HG03460 (cell line): ENCODE measurements around the gene TOMM5.

Experiments used
- ATAC-seq: cut with Tn5 transposase; IDR thresholded peaks from one replicate; pipeline ENCODE4 v1.9.1; 2021; ENCODE audit not compliant: unreplicated experiment

Gene TOMM5

DNA sequence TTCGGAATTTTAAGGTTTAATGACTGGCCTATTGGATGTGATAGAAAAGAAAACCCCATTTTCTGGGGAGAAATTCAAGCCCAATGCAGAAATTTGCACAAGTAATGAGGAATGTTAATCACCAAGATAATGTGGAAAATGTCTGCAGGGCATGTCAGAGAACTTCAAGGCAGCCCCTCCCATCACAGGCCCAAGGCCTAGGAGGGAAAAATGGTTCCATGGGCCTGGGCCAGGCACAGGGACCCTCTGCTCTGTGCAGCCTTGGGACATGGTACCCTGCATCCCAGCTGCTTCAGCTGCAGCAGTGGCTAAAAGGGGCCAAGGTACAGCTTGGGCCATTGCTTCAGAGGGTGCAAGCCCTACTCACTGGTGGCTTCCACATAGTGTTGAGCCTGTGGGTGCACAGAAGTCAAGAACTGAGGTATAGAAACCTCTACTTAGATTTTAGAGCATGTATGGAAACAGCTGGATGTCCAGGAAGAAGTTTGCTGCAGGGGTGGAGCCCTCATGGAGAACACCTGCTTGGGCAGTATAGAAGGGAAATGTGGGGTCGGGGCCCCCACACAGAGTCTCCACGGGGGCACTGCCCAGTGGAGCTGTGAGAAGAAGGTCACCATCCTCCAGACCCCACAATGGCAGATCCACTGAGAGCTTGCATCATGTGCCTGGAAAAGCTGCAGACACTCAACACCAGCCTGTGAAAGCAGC, 28.4 kb downstream of the TOMM5 start:
- ATAC-seq = no peak

DNA sequence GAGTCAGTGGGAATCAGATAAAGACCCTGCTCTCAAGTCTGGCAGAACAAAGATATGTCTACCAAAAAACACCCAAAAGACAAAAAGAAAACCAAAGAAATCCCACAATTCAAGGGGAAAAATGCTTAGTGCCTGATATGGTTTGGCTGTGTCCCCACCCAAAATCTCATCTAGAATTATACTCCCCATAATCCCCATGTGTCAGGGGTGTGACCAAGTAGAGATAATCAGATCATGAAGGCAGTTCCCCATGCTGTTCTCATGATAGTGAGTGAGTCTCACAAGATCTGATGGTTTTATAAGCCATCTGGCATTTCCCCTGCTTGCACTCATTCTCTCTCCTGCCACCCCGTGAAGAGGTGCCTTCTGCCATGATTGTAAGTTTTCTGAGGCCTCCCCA, 29.6 kb downstream of the TOMM5 start:
- ATAC-seq = no peak

DNA sequence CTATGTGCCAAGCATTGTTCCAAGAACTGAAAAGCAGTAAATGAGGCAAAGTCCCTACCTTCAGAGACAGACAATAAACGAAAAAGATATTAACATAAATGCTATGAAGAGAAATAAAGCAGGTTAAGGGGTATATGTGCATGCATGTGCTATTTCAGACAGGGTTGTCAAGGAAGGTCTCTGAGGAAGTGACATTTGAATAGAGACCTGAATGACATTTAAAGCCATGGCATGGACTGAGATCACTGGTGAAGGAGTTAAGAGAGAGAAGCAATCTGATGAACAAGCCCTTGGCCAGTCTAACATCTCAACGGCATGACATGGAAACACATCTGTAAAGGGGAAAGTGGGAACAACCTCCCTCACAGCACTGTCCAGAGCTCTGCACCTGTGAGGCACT, 30.7 kb downstream of the TOMM5 start:
- ATAC-seq = no peak

DNA sequence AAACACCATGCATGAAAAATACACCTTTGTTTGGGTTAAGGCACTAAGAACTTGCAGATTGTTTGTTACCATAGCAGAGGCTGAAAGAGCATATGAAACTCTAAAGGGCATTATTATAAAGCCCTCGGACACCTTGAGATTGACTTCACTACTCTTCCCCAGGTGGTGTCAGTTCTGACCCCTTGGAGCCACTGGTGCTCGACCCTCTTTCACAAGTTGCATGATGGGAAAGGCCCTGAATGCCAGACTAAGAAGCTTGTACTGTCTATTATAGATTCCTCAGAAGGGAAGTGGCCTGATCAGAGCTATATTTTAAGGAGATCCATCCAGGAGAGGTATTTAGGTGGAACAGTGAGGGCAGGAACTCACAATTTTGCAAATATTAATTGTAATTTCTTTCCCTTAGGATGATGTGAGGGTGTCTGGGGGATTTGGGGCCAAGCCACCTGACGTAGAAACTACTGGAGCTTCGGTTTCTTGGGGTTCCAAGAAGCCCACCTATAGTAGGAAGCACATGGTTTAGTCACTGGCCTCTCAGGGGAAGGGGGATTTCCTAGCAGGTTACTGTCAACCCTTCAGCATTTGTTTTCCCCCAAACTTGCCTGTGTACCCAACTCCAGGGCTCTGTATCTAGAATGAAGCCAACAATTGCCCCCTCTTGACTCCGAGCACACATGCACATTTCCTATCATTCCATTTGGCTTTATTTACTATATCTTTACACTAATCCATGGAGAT, 32.4 kb downstream of the TOMM5 start:
- ATAC-seq = no peak

DNA sequence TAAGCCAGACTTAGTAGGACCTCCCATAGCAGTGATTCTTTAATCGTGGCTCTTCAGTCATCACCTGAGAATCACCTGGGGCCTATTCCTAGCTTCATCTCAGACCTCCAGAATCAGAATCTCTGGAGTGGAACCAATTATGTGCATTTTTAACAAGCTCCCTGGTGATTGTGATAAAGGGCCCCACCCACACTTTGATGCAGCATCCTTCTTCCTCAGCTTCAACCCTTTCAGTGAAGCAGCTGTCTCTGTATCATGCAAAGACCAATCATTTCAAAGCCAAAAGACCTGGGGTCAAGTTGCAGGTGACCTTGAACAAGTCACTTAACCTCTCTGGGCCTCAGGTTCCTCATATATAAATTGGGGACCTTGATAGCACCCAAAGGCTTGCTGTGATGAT, 33.3 kb downstream of the TOMM5 start:
- ATAC-seq = no peak

DNA sequence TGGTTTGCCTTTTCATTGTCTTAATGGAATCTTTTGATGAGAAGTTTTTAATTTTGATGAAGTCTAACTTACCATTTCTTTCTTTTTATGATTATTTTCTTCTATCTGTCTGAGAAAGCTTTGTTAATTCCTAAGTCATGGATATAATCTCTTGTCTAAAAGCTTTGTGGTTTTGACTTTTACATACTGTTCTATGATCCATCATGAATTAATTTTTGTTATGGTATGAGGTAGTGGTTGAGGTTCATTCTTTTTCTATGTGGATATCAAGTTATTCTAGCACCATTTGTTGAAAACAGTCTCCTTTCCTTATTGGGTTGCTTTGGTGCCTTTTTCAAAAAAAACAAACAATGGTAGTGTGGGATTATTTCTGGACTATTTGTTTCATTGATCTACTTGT, 36.6 kb downstream of the TOMM5 start:
- ATAC-seq = no peak

DNA sequence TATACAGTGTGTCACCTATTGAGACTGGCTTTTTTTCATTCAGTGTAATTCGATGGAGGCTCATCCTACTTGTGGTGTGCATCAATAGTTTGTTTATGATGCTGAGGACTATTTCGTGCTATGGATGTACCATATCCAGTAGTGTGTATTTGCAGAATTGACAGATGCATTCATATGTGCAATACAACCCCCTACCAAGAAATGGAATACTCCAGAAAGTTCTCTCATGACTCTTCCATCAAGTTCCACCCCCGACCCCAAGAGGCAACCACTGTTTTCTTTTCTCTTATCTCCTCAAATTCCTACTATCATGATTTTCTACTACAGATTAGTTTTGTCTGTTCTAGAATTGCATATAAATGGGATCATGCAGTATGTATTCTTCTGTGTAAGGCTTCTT, 38.1 kb downstream of the TOMM5 start:
- no peak for ATAC-seq

DNA sequence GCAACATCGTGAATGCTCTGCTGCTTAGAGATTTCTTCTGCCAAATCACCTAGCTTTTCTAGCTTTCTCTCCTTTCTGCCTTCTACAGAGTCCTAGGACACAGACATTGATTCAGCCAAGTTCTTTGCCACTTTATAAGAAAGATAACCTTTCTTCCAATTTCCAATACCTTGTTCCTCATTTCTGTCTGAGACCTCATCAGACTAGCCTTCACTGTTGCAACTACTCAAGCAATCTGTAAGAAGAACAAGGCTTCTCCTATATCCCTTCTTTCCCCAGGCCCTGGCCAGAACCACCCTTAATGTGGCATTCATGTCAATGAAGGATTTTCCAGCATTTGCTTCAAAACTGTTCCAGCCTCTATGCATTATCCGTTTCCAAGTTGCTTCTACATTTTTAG, 40.5 kb downstream of the TOMM5 start:
- no peak for ATAC-seq

DNA sequence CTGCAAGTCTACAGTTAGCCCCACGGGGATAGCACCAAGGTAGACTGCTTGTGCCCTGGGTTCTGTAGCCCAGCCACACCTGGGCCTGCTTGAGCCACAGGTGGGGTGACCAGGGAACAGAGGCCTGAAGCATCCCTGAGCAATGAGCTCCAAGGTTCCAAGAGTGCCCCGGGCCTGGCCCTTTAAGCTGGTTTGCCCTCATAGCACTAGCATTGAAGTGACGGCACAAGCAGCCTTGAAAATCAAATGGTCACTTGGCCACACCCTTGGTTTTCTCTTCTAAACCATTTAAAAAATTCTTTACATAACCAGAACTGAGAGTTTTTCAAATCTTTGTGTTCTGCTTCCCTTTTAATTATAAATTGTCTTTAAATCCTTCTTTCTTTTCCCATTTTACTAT, 40.9 kb downstream of the TOMM5 start:
- ATAC-seq = no peak

DNA sequence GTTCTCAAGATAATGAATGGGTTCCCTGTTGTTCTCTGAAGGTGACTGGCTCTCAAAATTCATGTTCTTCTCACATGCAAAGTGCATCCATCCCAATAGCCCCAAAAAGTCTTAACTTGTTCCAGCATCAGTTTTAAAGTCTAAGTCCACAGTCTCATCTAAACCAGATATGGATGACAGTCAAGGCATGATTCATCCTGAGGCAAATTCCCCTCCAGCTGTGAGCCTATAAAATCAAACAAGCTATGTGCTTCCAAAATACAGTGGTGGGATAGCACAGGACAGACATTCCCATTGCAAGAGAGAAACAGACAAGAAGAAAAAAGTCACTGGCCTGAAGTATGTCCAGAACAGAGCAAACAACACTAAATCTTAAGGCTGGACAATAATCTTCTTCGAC, 41.6 kb downstream of the TOMM5 start:
- ATAC-seq = no peak

DNA sequence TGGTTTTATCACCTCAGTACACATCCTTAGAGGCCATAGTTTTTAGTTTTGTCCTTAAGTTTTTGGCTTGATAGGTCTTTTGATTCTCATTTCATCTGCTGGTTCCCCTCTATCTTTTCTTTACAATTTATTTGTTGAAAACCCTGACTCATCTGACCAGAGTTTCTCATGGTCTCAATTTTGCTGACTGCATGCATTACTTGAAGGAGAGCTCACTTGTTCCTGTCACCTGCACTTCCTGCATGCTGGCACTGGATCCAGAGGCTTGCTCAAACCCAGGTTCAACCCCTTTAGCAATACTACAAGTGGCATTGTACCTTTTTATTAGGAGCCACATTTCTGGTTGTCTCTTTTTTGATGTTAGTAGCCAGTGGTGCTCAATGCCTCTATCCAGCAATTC, 42.9 kb downstream of the TOMM5 start:
- no peak for ATAC-seq

DNA sequence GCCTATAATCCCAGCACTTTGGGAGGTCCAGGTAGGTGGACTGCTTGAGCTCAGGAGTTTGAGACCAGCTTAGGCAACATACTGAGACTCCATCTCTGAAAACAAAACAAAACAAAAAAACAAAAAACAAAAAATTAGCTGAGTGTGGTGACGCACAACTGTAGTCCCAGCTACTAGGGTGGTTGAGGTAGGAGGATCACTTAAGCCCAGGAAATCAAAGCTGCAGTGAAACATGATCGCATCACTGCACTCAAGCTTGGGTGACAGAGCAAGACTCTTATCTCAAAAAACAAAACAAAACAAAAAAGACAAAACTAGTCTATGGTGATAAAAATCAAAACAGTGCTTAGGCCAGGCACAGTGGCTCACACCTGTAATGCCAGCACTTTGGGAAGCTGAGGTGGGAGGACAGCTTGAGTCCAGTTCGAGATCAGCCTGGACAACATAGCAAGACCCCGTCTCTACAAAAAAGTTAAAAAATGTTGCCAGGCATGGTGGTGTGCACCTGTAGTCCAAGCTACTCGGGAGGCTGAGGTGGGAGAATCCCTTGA, 45.0 kb downstream of the TOMM5 start:
- ATAC-seq = no peak

DNA sequence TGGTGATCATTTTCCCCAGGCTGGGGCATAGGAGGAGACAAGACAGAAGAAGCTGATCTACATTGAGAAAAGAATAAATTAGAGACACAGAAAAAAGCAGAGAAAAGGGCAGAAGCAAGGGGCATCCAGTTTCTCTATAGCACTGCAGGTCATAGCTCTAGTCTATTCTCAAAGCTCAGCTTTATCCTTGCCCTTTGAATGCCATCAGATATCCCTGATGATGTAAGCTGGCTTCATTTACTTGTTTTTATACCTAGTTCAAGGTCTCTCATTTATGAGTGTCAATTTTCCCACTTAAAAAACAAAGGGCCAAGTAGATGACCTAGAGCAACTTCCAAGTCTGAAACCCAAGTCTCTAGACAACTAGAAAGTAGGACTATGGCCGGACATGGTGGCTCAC, 48.9 kb downstream of the TOMM5 start:
- no peak for ATAC-seq

DNA sequence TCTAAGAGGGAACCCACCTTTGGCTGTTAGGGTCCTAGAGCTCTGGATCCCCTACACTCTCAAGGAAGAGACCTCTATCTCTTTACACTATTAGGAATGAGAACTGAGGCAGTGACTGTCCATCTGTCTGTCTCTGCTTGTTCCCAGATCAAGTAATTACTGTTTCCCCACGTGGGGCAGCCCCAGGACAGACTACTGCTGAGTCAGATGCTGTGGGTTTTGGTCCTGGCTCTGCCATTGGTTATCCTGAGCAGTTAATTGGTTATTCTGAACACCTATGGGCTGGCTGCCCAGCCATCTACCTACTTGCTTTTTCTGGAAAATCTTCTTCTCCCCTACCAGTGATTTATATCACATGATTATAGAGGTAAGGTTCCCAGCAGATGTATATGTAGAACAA, 49.5 kb downstream of the TOMM5 start:
- ATAC-seq = no peak

DNA sequence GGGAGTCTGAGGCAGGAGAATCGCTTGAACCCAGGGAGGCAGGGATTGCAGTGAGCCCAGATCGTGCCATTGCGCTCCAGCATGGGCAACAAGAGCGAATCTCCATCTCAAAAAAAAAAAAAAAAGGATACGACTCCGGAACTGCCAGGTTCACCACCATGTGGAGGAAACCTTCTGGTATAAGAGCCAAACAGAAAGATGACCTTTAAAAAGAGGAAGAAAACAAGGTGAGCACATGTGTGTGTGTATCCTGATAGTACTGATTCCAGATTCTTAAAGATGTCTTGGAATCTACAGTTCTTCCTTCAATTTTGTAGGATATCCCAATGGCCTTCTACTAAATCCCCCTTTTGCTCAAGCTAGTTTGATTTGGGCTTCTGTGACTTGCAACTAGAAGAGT, 49.9 kb downstream of the TOMM5 start:
- ATAC-seq = no peak

DNA sequence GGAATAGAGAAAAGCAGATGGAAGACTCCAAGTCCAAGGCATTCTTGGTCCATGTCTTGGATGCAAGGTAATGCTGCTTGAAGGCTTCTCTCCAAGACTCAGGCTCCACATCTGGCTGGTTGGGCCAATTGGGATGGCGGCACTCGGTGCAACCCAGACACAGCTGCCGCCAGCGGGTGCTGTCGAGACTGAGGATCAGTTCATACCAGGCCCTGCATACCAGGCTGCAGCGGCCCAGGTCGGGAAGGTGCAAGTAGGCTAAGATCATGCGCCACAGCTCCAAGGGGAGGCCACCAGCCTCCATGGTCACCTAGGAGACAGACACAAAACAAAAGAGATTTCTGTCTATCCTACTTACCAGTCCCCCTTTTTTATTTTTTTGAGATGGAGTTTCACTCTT, 50.9 kb downstream of the TOMM5 start:
- ATAC-seq = no peak

DNA sequence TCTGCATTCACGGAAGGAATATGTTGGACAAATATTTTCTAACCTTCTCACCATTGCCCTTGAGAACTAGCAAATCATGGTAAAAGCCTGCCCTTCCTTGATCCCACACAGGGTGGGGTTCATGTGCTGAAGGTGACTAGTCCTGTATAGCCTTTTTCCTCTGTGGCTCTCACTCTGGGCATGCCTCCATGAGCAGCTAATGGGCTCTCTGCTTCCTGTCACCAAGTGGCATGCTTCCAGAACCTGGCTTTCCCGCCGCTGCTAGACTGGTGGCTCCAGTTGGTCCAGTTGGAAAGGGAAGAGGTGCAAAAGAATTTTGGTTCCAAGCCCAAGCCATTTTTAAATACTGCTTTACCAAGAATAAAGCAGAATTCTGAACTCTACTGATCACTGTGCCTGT, 51.8 kb downstream of the TOMM5 start:
- no peak for ATAC-seq

DNA sequence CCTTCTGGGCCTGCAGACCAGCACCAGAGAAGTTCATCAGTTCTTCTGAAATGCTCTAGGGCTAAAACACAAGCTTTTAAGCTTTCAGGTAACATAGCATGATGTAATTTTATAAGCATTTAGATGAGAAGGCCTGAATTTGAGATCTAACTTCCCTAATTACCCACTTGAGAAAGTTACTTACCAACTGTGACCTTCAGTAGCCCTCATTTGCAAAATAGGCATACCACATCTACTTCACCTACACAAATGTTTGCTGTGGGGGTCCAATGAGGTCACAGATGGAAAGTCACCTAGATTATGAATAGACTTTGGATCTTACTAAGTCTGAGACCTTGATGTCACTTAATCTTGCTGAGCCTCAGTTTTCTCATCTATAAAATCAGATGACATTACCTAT, 52.8 kb downstream of the TOMM5 start:
- no peak for ATAC-seq
